Parathyroid adenoma (tissue), 2 donors: ENCODE data around the gene SLC35E1.

Source experiments
- H2AFZ ChIP-seq: fragments of 300-600 bp; sonication (generic); one replicate; pipeline ENCODE4 v1.7.0; 2017; ENCODE audit warnings: antibody characterized with exemption, mild to moderate bottlenecking
- H3K27ac ChIP-seq: fragments of 300-600 bp; sonication (generic); one replicate; pipeline ENCODE4 v1.7.0; 2017
- H3K27me3 ChIP-seq: fragments of 300-600 bp; sonication (generic); one replicate; pipeline ENCODE4 v1.7.0; 2017; ENCODE audit warnings: low read length; ENCODE audit not compliant: control insufficient read depth, insufficient read depth
- H3K36me3 ChIP-seq: fragments of 300-600 bp; sonication (generic); one replicate; pipeline ENCODE4 v1.7.0; 2017; ENCODE audit warnings: low read length; ENCODE audit not compliant: control insufficient read depth, insufficient read depth
- H3K4me1 ChIP-seq: fragments of 300-600 bp; sonication (generic); one replicate; pipeline ENCODE4 v1.7.0; 2017; ENCODE audit warnings: control low read depth
- H3K4me2 ChIP-seq: fragments of 300-600 bp; sonication (generic); one replicate; pipeline ENCODE4 v1.7.0; 2017; ENCODE audit warnings: low read length
- H3K4me3 ChIP-seq: fragments of 300-600 bp; sonication (generic); one replicate; pipeline ENCODE4 v1.7.0; 2017; ENCODE audit warnings: low read depth, low read length
- H3K79me2 ChIP-seq: fragments of 300-600 bp; sonication (generic); one replicate; pipeline ENCODE4 v1.7.0; 2017; ENCODE audit warnings: control low read depth
- H3K9ac ChIP-seq: fragments of 300-600 bp; sonication (generic); one replicate; pipeline ENCODE4 v1.7.0; 2017; ENCODE audit warnings: mild to moderate bottlenecking
- H3K9me3 ChIP-seq: fragments of 300-600 bp; sonication (generic); one replicate; pipeline ENCODE4 v1.7.0; 2017; ENCODE audit warnings: low read length; ENCODE audit not compliant: control insufficient read depth
- CTCF ChIP-seq: fragments of 300-600 bp; sonication (generic); IDR thresholded peaks from one replicate; pipeline ENCODE4 v1.7.0; 2017; ENCODE audit warnings: antibody characterized with exemption, mild to moderate bottlenecking
- donor health status: primary hyperparathyroidism.

The SLC35E1 gene

GRCh38 chr19:16600824-16601223 is 28.6 kb upstream of the SLC35E1 start:
- Histone ChIP-seq H3K27me3 (no peaks in the 10 kb centered on the region), H3K79me2 (peaks cover 96% of the 10 kb centered on the region), H3K9me3 (no peaks in the 10 kb centered on the region), H3K9ac (no peak overlapping the region), H2AFZ (no peak overlapping the region), H3K4me2 (no peak overlapping the region), H3K4me3 (no peak overlapping the region), H3K4me1 (peaks cover 12% of the 10 kb centered on the region), H3K36me3 (no peaks in the 10 kb centered on the region), H3K27ac (no peak overlapping the region)
- TF ChIP-seq CTCF, result no peak

GRCh38 chr19:16599655-16600346 is 27.6 kb upstream of the SLC35E1 start:
- H3K36me3 ChIP-seq, result no peaks in the 10 kb centered on the region
- no peak overlapping the region for H3K4me3 ChIP-seq
- H3K9ac ChIP-seq, result no peak overlapping the region
- H3K4me2 ChIP-seq, result no peak overlapping the region
- H2AFZ ChIP-seq, result no peak overlapping the region
- H3K9me3 ChIP-seq, result no peaks in the 10 kb centered on the region
- peaks cover 96% of the 10 kb centered on the region for H3K79me2 ChIP-seq
- TF ChIP-seq CTCF, result no peak
- H3K4me1 ChIP-seq, result peaks cover 5% of the 10 kb centered on the region
- no peaks in the 10 kb centered on the region for H3K27me3 ChIP-seq
- H3K27ac ChIP-seq, result no peak overlapping the region

GRCh38 chr19:16598848-16599247 is 26.6 kb upstream of the SLC35E1 start:
- TF ChIP-seq CTCF, result no peak
- Histone ChIP-seq H3K4me3 (no peak overlapping the region), H3K79me2 (peaks cover 96% of the 10 kb centered on the region), H3K9ac (no peak overlapping the region), H3K4me2 (no peak overlapping the region), H3K9me3 (no peaks in the 10 kb centered on the region), H3K4me1 (peaks cover 5% of the 10 kb centered on the region), H3K36me3 (no peaks in the 10 kb centered on the region), H2AFZ (no peak overlapping the region), H3K27me3 (no peaks in the 10 kb centered on the region), H3K27ac (no peak overlapping the region)

- no peak overlapping the region for H3K4me2 ChIP-seq
- peaks cover 94% of the 10 kb centered on the region for H3K79me2 ChIP-seq
- no peaks in the 10 kb centered on the region for H3K9me3 ChIP-seq
- H3K36me3 ChIP-seq, result no peaks in the 10 kb centered on the region
- no peaks in the 10 kb centered on the region for H3K27me3 ChIP-seq
- no peak overlapping the region for H3K27ac ChIP-seq
- no peak overlapping the region for H3K9ac ChIP-seq
- H2AFZ ChIP-seq, result no peak overlapping the region
- TF ChIP-seq CTCF, result no peak
- no peak overlapping the region for H3K4me3 ChIP-seq
- peaks cover 5% of the 10 kb centered on the region for H3K4me1 ChIP-seq
These were observed 24.2 kb upstream of the SLC35E1 start for GRCh38 chr19:16596399-16596798.

GRCh38 chr19:16595097-16595496 is 22.9 kb upstream of the SLC35E1 start:
- Histone ChIP-seq H3K79me2 (peaks cover 92% of the 10 kb centered on the region), H2AFZ (no peak overlapping the region), H3K36me3 (no peaks in the 10 kb centered on the region), H3K27ac (no peak overlapping the region), H3K27me3 (no peaks in the 10 kb centered on the region), H3K9me3 (no peaks in the 10 kb centered on the region), H3K4me2 (no peak overlapping the region), H3K4me3 (no peak overlapping the region), H3K4me1 (no peaks in the 10 kb centered on the region), H3K9ac (no peak overlapping the region)
- no peak for TF ChIP-seq CTCF
